ENCODE measurements around the gene PRRG1.

DNA sequence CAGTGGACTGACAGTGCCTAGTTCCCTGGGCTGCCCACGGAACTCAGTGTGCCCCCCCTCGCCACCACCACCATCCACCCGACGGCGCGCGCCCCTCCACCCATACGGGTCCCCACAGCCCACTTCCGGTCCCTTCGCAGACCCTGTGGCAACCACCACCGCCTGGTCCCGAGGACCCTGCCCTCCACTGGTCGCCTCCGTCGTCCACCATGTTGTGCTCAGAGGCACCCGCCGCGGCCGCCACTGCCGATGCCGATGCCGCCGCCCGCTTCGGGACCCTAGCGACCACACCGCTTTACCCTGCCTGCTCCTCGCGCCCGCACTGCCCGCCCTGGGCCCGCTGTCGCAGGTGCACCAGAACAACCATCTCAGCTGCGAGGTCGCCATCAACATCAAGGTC is 155.8 kb downstream of the PRRG1 start:
- TF ChIP-seq POLR2A (IDR thresholded peaks at IDR 0.05; ENCODE audit: low read depth, low read length) (no peak), POLR2AphosphoS5 (IDR thresholded peaks at IDR 0.05; ENCODE audit: low read depth, low read length) (no peak), TAF1 (IDR thresholded peaks at IDR 0.05; ENCODE audit: borderline replicate concordance, low read depth, low read length) (no peak)

Measured in GM12892 (cell line).